ENCODE results near the gene COP1. TPM values are rescaled to one million over a fixed set of nuclear protein-coding genes. Genes with fewer than 3 reads are reported as not detected.

Gene COP1
- total RNA-seq, 1 donor from 2014 or later = 72.2 TPM

DNA sequence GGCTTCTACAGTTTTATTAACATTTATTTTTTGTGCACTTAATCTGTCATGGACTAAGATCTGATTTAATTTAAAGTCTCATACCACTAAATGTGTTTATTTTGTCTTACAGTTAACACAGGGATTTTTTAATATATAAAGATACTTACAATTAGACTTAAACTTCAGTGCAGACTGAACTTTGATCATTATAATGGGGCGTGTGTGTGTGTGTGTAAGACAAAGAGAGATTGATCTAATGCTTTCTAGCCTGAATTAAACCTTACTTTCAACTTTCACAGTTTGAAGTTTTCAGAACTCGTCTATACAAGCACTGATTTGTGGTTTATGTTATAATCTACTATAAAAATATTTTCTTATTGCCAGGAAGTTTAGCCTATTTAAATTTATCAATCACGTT, 150.8 kb downstream of the COP1 start:
- Histone ChIP-seq H3K27ac (no peak overlapping the region), H3K9me3 (no peaks in the 10 kb centered on the region), H3K27me3 (no peaks in the 10 kb centered on the region), H3K4me3 (no peak overlapping the region), H3K36me3 (peaks cover 0 to 6% of the 10 kb centered on the region in 2 donors), H3K4me1 (no peaks in the 10 kb centered on the region)
- DNase-seq (ENCODE audit: extremely low spot score in 2 of 2) = no peak
- TF ChIP-seq POLR2A (IDR thresholded peaks at IDR 0.05) = no peak
- TF ChIP-seq, protein P1, sequence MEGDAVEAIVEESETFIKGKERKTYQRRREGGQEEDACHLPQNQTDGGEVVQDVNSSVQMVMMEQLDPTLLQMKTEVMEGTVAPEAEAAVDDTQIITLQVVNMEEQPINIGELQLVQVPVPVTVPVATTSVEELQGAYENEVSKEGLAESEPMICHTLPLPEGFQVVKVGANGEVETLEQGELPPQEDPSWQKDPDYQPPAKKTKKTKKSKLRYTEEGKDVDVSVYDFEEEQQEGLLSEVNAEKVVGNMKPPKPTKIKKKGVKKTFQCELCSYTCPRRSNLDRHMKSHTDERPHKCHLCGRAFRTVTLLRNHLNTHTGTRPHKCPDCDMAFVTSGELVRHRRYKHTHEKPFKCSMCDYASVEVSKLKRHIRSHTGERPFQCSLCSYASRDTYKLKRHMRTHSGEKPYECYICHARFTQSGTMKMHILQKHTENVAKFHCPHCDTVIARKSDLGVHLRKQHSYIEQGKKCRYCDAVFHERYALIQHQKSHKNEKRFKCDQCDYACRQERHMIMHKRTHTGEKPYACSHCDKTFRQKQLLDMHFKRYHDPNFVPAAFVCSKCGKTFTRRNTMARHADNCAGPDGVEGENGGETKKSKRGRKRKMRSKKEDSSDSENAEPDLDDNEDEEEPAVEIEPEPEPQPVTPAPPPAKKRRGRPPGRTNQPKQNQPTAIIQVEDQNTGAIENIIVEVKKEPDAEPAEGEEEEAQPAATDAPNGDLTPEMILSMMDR (IDR thresholded peaks at IDR 0.05) = no peak
- no peak for TF ChIP-seq POLR2AphosphoS5 (IDR thresholded peaks at IDR 0.05; ENCODE audit: insufficient read depth in 1 of 2, low read depth in 1 of 2)
- intact Hi-C loops (cut with DNase I) = no loop called here

DNA sequence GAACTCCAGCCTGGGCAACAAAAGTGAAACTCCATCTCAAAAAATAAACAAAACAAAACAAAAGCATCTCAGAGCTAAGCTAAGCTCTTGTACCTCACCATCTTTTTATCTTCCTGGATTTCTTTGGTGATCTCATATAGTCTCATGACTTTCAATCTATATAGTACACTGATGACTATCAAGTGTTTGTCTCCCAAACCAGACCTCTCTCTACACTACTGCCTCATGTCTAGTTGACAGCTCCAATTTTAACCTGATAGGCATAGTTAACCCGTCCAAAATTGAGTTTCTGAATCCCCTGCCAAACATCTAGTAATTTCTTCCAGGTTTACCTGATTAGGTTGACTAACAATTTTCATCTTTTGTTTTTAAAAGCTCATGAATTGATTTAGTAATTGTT, 151.7 kb downstream of the COP1 start:
- TF ChIP-seq POLR2A (IDR thresholded peaks at IDR 0.05) (no peak), POLR2AphosphoS5 (IDR thresholded peaks at IDR 0.05; ENCODE audit: insufficient read depth in 1 of 2, low read depth in 1 of 2) (no peak)
- TF ChIP-seq, protein P1 (IDR thresholded peaks at IDR 0.05) = no peak
- Histone ChIP-seq H3K4me3 (no peak overlapping the region), H3K27ac (no peak overlapping the region), H3K9me3 (no peaks in the 10 kb centered on the region), H3K4me1 (no peaks in the 10 kb centered on the region), H3K36me3 (no peaks in the 10 kb centered on the region), H3K27me3 (no peaks in the 10 kb centered on the region)
- no peak for DNase-seq (ENCODE audit: extremely low spot score in 2 of 2)
- intact Hi-C loops (cut with DNase I) = no loop called here

DNA sequence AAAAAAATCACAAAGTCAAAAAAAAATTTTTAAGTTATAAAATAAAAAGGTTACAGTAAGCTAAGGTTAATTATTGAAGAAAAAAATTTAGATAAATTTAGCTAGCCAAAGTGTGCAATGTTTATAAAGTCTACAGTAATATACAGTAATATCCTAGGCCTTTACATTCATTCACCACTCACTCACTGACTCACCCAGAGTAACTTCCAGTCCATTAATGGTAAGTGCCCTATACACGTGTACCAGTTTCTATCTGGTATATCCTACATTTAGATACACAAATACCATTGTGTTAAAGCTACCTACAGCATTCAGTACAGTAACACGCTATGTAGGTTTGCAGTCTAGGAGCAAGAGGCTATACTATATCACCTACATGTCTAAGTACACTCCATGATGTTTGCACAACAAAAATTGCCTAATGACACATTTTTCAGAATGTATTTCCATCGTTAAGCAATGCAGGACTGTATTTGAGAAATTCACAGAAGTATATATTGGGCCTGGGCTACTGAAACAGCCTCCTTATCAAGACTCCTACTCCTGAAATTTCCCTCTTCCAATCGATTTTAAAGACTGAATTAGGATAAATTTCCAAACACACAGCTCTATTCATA, 155.1 kb downstream of the COP1 start:
- intact Hi-C loops (cut with DNase I) = no loop called here
- H3K4me3 ChIP-seq = no peak overlapping the region
- no peak overlapping the region for H3K27ac ChIP-seq
- no peaks in the 10 kb centered on the region for H3K4me1 ChIP-seq
- no peak for DNase-seq (ENCODE audit: extremely low spot score in 2 of 2)
- H3K27me3 ChIP-seq = no peaks in the 10 kb centered on the region
- no peaks in the 10 kb centered on the region for H3K9me3 ChIP-seq
- no peaks in the 10 kb centered on the region for H3K36me3 ChIP-seq
- TF ChIP-seq, protein P1 (IDR thresholded peaks at IDR 0.05) = no peak
- TF ChIP-seq POLR2A (IDR thresholded peaks at IDR 0.05) (no peak), POLR2AphosphoS5 (IDR thresholded peaks at IDR 0.05; ENCODE audit: insufficient read depth in 1 of 2, low read depth in 1 of 2) (no peak)

DNA sequence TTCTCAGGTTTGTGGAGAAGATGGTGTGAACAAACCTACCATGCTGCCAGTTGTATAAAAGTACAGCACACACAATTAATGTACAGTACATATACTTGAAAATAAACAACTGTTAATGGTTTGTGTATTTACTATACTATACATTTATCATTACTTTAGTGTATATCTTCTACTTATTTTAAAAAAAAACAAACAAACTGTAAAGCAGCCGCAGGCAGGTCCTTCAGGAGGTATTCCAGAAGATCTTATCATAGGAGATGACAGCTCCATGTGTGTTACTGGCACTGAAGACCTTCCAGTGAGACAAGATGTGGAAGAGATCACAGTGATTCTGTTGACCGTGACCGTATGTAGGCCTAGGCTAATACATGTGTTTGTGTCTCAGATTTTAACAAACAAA, 155.7 kb downstream of the COP1 start:
- intact Hi-C loops (cut with DNase I) = no loop called here
- no peak for TF ChIP-seq POLR2A (IDR thresholded peaks at IDR 0.05)
- TF ChIP-seq, protein P1 (IDR thresholded peaks at IDR 0.05) = no peak
- no peak for TF ChIP-seq POLR2AphosphoS5 (IDR thresholded peaks at IDR 0.05; ENCODE audit: insufficient read depth in 1 of 2, low read depth in 1 of 2)
- Histone ChIP-seq H3K36me3 (no peaks in the 10 kb centered on the region), H3K4me3 (no peak overlapping the region), H3K27me3 (no peaks in the 10 kb centered on the region), H3K4me1 (no peaks in the 10 kb centered on the region), H3K27ac (no peak overlapping the region), H3K9me3 (no peaks in the 10 kb centered on the region)
- no peak for DNase-seq (ENCODE audit: extremely low spot score in 2 of 2)

DNA sequence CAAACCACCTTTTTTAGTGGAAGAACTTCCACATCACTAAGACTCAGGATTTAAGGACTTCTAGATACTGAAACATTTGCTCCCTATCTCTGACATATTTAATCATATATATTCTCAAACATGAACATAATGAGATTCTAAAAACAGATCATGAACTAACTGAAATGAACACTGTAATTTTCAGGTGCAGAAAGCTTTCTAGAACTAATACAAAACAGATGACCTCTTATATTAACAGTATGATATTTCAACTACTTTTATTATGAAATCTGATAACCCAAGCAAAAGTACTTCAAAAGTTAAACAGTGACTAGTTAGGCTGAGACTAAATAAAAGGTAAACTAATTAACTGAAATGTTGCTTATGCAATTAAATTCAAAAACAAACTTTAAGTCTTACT, 157.5 kb downstream of the COP1 start:
- Histone ChIP-seq H3K27ac (no peak overlapping the region), H3K36me3 (no peaks in the 10 kb centered on the region), H3K27me3 (no peaks in the 10 kb centered on the region), H3K4me3 (no peak overlapping the region), H3K4me1 (no peaks in the 10 kb centered on the region), H3K9me3 (no peaks in the 10 kb centered on the region)
- DNase-seq (ENCODE audit: extremely low spot score in 2 of 2) = no peak
- intact Hi-C loops (cut with DNase I) = no loop called here
- TF ChIP-seq, protein P1 (IDR thresholded peaks at IDR 0.05) = no peak
- TF ChIP-seq POLR2A (IDR thresholded peaks at IDR 0.05) (no peak), POLR2AphosphoS5 (IDR thresholded peaks at IDR 0.05; ENCODE audit: insufficient read depth in 1 of 2, low read depth in 1 of 2) (no peak)

Measured in vagina (tissue), 2 donors.